PFSK-1 (cell line): Measurements from ENCODE around the gene KIF15.

Experiments
- FOXP2 ChIP-seq: optimal IDR thresholded peaks from 2 replicates; pipeline ENCODE3; 2011; ENCODE audit warnings: borderline replicate concordance, control low read depth, inconsistent platforms; ENCODE audit not compliant: insufficient read depth; ENCODE audit errors: extremely low read length, extremely low read depth
- POLR2AphosphoS5 ChIP-seq: IDR thresholded peaks from 2 replicates; pipeline ENCODE4 v1.6.1; 2012; ENCODE audit warnings: low read depth, mild to moderate bottlenecking, control low read depth, low read length, moderate library complexity
- SIN3A ChIP-seq: IDR thresholded peaks from 2 replicates; pipeline ENCODE4 v1.6.1; 2012; ENCODE audit warnings: mild to moderate bottlenecking, low read length, moderate library complexity, borderline replicate concordance; ENCODE audit not compliant: insufficient read depth
- TAF1 ChIP-seq: IDR thresholded peaks from 2 replicates; pipeline ENCODE4 v1.6.1; 2012; ENCODE audit warnings: low read length, control low read depth, borderline replicate concordance; ENCODE audit not compliant: insufficient read depth
- TF ChIP-seq, protein P1 (sequence below), 2 experiments: IDR thresholded peaks; 2 replicates each; pipeline versions ENCODE4 v1.6.1 to v1.8.0; 2011 to 2012; ENCODE audit warnings: low read depth in 2 of 2, low read length in 2 of 2, control low read depth in 1 of 2, inconsistent platforms in 1 of 2, mild to moderate bottlenecking in 1 of 2, moderate library complexity in 1 of 2; ENCODE audit not compliant: insufficient read depth in 1 of 2

KIF15 gene

DNA sequence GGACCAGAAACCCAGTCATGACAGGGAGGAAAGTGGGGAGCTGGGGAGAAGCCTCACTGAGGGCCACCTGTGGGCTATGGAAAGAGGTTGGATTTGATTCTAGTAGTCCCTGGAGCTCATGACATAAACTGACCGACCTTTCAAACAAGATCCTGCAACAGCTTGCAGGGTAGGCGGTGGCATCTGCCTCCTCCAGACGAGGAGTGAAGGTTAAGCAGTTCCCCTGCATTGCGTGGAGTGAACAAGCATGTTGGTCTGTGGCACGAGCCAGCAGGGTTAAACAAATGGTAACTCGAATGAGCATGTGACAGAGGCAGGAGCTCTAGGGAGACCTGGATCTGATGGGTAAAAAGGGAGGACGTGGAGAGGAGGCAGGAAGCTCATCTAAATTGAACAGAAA is 125.5 kb downstream of the KIF15 start:
- TF ChIP-seq POLR2AphosphoS5 (no peak), TAF1 (no peak), FOXP2 (no peak), SIN3A (no peak)
- TF ChIP-seq, protein P1, sequence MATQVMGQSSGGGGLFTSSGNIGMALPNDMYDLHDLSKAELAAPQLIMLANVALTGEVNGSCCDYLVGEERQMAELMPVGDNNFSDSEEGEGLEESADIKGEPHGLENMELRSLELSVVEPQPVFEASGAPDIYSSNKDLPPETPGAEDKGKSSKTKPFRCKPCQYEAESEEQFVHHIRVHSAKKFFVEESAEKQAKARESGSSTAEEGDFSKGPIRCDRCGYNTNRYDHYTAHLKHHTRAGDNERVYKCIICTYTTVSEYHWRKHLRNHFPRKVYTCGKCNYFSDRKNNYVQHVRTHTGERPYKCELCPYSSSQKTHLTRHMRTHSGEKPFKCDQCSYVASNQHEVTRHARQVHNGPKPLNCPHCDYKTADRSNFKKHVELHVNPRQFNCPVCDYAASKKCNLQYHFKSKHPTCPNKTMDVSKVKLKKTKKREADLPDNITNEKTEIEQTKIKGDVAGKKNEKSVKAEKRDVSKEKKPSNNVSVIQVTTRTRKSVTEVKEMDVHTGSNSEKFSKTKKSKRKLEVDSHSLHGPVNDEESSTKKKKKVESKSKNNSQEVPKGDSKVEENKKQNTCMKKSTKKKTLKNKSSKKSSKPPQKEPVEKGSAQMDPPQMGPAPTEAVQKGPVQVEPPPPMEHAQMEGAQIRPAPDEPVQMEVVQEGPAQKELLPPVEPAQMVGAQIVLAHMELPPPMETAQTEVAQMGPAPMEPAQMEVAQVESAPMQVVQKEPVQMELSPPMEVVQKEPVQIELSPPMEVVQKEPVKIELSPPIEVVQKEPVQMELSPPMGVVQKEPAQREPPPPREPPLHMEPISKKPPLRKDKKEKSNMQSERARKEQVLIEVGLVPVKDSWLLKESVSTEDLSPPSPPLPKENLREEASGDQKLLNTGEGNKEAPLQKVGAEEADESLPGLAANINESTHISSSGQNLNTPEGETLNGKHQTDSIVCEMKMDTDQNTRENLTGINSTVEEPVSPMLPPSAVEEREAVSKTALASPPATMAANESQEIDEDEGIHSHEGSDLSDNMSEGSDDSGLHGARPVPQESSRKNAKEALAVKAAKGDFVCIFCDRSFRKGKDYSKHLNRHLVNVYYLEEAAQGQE (IDR thresholded peaks at IDR 0.05; ENCODE audit: insufficient read depth in 1 of 2, low read depth in 2 of 2, low read length in 2 of 2): no peak

DNA sequence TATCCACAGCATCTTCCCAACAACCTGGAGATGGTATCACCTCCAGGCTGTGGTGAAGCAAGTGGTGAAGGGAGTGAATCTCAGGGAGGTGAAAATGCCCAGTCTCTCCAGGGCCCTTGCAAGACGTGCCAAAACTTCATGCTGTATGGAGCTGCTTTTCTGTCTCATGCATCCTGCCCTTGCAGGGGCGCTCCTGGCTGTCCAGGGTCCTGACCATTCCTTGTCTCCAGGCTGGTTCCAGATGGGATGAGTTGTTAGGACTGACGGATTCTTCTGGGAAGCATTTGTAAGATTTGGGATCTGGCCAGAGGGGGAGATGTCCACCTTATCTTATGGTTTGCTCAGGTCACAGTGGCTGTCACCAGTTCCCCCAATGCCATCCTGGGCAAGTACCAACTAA is 128.7 kb downstream of the KIF15 start:
- TF ChIP-seq SIN3A (no peak), POLR2AphosphoS5 (no peak), FOXP2 (no peak), TAF1 (no peak)
- TF ChIP-seq, protein P1 (IDR thresholded peaks at IDR 0.05; ENCODE audit: insufficient read depth in 1 of 2, low read depth in 2 of 2, low read length in 2 of 2): peak; percentile 71 to 90

DNA sequence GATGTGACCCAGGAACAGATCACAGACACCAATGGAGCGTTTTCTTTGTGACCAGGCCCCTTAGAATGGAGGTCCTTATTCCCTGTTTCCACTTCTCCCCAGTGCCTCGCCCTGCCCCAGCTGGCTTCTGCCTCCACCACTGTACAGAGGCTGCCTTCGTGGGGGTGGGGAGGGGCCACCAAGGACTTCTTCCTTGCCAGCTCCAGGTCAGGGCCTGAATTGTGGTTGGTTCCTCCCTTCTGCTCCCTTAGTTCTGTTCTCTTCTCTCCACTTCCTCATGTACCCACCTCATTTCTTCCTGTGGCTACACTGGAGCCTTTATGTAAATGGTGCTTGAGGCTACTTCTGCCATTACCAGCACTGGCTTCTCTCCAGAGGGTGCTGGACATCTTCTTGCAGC is 129.3 kb downstream of the KIF15 start:
- TF ChIP-seq FOXP2 (no peak), SIN3A (no peak), POLR2AphosphoS5 (no peak), TAF1 (no peak)
- TF ChIP-seq, protein P1 (IDR thresholded peaks at IDR 0.05; ENCODE audit: insufficient read depth in 1 of 2, low read depth in 2 of 2, low read length in 2 of 2): no peak

DNA sequence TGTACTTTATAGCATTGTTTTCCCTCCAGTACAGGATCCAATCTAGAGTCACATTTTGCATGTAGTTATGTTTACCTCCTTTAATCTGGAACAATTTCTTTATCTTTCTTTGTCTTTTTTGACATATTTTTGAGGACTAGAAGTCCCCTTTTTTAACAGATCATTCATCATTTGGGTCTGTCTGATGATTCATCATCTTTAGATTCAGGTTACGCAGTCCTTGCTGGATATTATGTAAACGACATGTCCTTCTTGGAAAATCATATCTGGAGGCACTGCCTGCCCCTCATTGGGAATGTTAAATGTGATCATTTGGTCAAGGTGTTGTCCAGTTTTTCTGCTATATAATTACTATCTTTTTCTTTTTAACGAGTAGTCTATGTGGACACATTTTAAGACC is 131.1 kb downstream of the KIF15 start:
- no peak for TF ChIP-seq POLR2AphosphoS5
- TF ChIP-seq TAF1: no peak
- TF ChIP-seq FOXP2: no peak
- TF ChIP-seq, protein P1 (IDR thresholded peaks at IDR 0.05; ENCODE audit: insufficient read depth in 1 of 2, low read depth in 2 of 2, low read length in 2 of 2): no peak
- TF ChIP-seq SIN3A: no peak

DNA sequence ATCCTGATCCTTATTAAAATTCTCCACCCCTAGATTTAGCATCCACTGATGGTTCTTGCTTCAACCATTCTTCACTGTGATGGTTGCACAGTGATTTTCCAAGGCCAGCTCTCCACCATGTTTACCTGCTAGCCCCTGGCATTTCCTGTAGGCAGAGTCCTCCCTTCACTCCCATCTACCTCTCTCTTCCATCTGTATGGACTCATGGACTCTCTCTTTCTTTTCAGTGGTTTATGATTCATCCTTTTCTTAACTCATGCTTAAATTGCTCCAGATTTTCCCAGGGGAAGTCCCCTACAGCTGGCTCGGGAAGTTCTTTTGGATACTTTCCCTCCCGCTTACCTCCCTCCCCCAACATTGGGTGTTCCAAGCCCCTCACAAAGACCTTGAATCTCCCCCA is 131.5 kb downstream of the KIF15 start:
- no peak for TF ChIP-seq POLR2AphosphoS5
- TF ChIP-seq SIN3A: no peak
- no peak for TF ChIP-seq TAF1
- TF ChIP-seq, protein P1 (IDR thresholded peaks at IDR 0.05; ENCODE audit: insufficient read depth in 1 of 2, low read depth in 2 of 2, low read length in 2 of 2): no peak
- no peak for TF ChIP-seq FOXP2
